GM19468 (cell line): Measurements from ENCODE around the gene SEMA4B.
A peak's percentile ranks its signal among the peaks of the same experiment; 100 is the strongest.

Experiments
- ATAC-seq: cut with Tn5 transposase; IDR thresholded peaks from one replicate; pipeline ENCODE4 v1.9.1; 2021; ENCODE audit warnings: mild to moderate bottlenecking, moderate library complexity, moderate number of reproducible peaks; ENCODE audit not compliant: unreplicated experiment; ENCODE audit errors: extremely low read depth

The SEMA4B gene

GRCh38 chr15:90223441-90224165 lies 22.5 kb downstream of the SEMA4B start:
- no peak for ATAC-seq

- ATAC-seq = no peak
Measured at GRCh38 chr15:90225047-90225446, 23.9 kb downstream of the SEMA4B start.

- ATAC-seq = no peak
Measured at GRCh38 chr15:90225504-90226234, 24.5 kb downstream of the SEMA4B start.

- ATAC-seq = no peak
Measured at GRCh38 chr15:90227336-90227735, 26.2 kb downstream of the SEMA4B start.

- no peak for ATAC-seq
Measured at GRCh38 chr15:90227816-90228772, 27.0 kb downstream of the SEMA4B start.

GRCh38 chr15:90228960-90229359 lies 27.8 kb downstream of the SEMA4B start:
- ATAC-seq = no peak

GRCh38 chr15:90230071-90230494 lies 29.0 kb downstream of the SEMA4B start:
- no peak for ATAC-seq

- no peak for ATAC-seq
Measured at GRCh38 chr15:90230610-90231009, 29.5 kb downstream of the SEMA4B start.

- ATAC-seq = no peak
Measured at GRCh38 chr15:90231028-90232017, 30.2 kb downstream of the SEMA4B start.

- no peak for ATAC-seq
Measured at GRCh38 chr15:90232196-90232595, 31.1 kb downstream of the SEMA4B start.

GRCh38 chr15:90232941-90233386 lies 31.8 kb downstream of the SEMA4B start:
- ATAC-seq = no peak

GRCh38 chr15:90233387-90234095 lies 32.4 kb downstream of the SEMA4B start, which contains the start of gene CIB1:
CIB1 (minus strand) TSS chr15:90233941; CDS start chr15:90233885, 56 bp downstream.
- peak; percentile 65 for ATAC-seq

GRCh38 chr15:90234096-90234988 lies 33.2 kb downstream of the SEMA4B start, which contains the start of gene GDPGP1:
GDPGP1 (plus strand) TSS chr15:90234209; CDS start chr15:90240909, 6,700 bp downstream.
- ATAC-seq = peak; percentile 48

GRCh38 chr15:90239371-90239770 lies 38.2 kb downstream of the SEMA4B start:
- ATAC-seq = no peak

- ATAC-seq = no peak
Measured at GRCh38 chr15:90240856-90241255, 39.7 kb downstream of the SEMA4B start.

GRCh38 chr15:90241343-90242192 lies 40.4 kb downstream of the SEMA4B start:
- ATAC-seq = no peak
